Kidney epithelial cell (primary cell): ENCODE results near the gene PARG. TPM values are rescaled to one million over a fixed set of nuclear protein-coding genes. Genes with fewer than 3 reads are reported as not detected.

ENCODE experiments used
- DNase-seq: peaks from one replicate; pipeline ENCODE4 v3.0.0-alpha.2; 2010; ENCODE audit warnings: low read depth
- H3K27me3 ChIP-seq: 2 replicates; pipeline ENCODE4 v1.6.0; 2011; ENCODE audit warnings: low read length; ENCODE audit not compliant: control insufficient read depth, insufficient read depth
- H3K36me3 ChIP-seq: 2 replicates; pipeline ENCODE4 v1.5.1; 2011; ENCODE audit warnings: low read length; ENCODE audit not compliant: control insufficient read depth, insufficient read depth
- H3K4me3 ChIP-seq: 2 replicates; pipeline ENCODE4 v1.5.1; 2011; ENCODE audit warnings: low read depth, mild to moderate bottlenecking, control low read depth, low read length
- CTCF ChIP-seq: IDR thresholded peaks from 2 replicates; pipeline ENCODE4 v1.5.1; 2011; ENCODE audit warnings: mild to moderate bottlenecking, moderate library complexity, low read length, control low read depth, inconsistent platforms; ENCODE audit not compliant: insufficient read depth, poor library complexity, severe bottlenecking
- total RNA-seq: library from RNA; depleted of rRNA; stranded (reverse); fragments of >200 nt; gene quantifications from 2 replicates; pipeline ENCODE4 v1.2.3, GENCODE V29; 2015

Gene PARG
- total RNA-seq, 1 donor from 2014 or later, result 28.9 TPM

- H3K36me3 ChIP-seq, result peaks cover 2% of the 10 kb centered on the region
- H3K4me3 ChIP-seq, result no peak overlapping the region
- TF ChIP-seq CTCF, result no peak
- H3K27me3 ChIP-seq, result no peaks in the 10 kb centered on the region
- peak; percentile 65 for DNase-seq
Observed at GRCh38 chr10:49837051-49837478, 104.8 kb downstream of the PARG start.

- DNase-seq, result no peak
- Histone ChIP-seq H3K4me3 (no peak overlapping the region), H3K36me3 (peaks cover 2% of the 10 kb centered on the region), H3K27me3 (no peaks in the 10 kb centered on the region)
- no peak for TF ChIP-seq CTCF
Observed at GRCh38 chr10:49834976-49835375, 106.9 kb downstream of the PARG start.

- H3K27me3 ChIP-seq, result no peaks in the 10 kb centered on the region
- no peak for DNase-seq
- no peak for TF ChIP-seq CTCF
- H3K4me3 ChIP-seq, result no peak overlapping the region
- peaks cover 2% of the 10 kb centered on the region for H3K36me3 ChIP-seq
Observed at GRCh38 chr10:49834201-49834600, 107.6 kb downstream of the PARG start.

- Histone ChIP-seq H3K27me3 (no peaks in the 10 kb centered on the region), H3K36me3 (peaks cover 2% of the 10 kb centered on the region), H3K4me3 (no peak overlapping the region)
- no peak for DNase-seq
- no peak for TF ChIP-seq CTCF
Observed at GRCh38 chr10:49833168-49833567, 108.7 kb downstream of the PARG start.

- Histone ChIP-seq H3K4me3 (no peak overlapping the region), H3K36me3 (peaks cover 2% of the 10 kb centered on the region), H3K27me3 (no peaks in the 10 kb centered on the region)
- DNase-seq, result peak; percentile 67
- TF ChIP-seq CTCF, result no peak
Observed at GRCh38 chr10:49831352-49832035, 110.3 kb downstream of the PARG start.

- no peak for DNase-seq
- Histone ChIP-seq H3K27me3 (no peaks in the 10 kb centered on the region), H3K36me3 (peaks cover 2% of the 10 kb centered on the region), H3K4me3 (no peak overlapping the region)
- no peak for TF ChIP-seq CTCF
Observed at GRCh38 chr10:49830846-49831245, 111.0 kb downstream of the PARG start.
